Mesothelial cell of epicardium (in vitro differentiated cells): Measurements from ENCODE around the gene GRIA4. TPM values are rescaled to one million over a fixed set of nuclear protein-coding genes. Genes with fewer than 3 reads are reported as not detected.

ENCODE experiments used
- DNase-seq, 2 experiments: peaks; one replicate each; pipeline ENCODE4 v3.0.0; 2021; ENCODE audit warnings: low spot score in 2 of 2; ENCODE audit not compliant: unreplicated experiment in 2 of 2
- H3K27ac Mint-ChIP-seq: 2 replicates; pipeline ENCODE4 v1.8.0; 2021; ENCODE audit warnings: mixed read lengths
- H3K27me3 Mint-ChIP-seq: 2 replicates; pipeline ENCODE4 v1.8.0; 2021; ENCODE audit warnings: low read depth, mixed read lengths
- H3K36me3 Mint-ChIP-seq: 2 replicates; pipeline ENCODE4 v1.8.0; 2021; ENCODE audit warnings: mixed read lengths
- H3K4me1 Mint-ChIP-seq: 2 replicates; pipeline ENCODE4 v1.8.0; 2021; ENCODE audit warnings: mixed read lengths
- H3K4me3 Mint-ChIP-seq: 2 replicates; pipeline ENCODE4 v1.8.0; 2021; ENCODE audit warnings: mild to moderate bottlenecking, moderate library complexity, mixed read lengths
- H3K9me3 Mint-ChIP-seq: 2 replicates; pipeline ENCODE4 v1.8.0; 2021; ENCODE audit warnings: mixed read lengths
- total RNA-seq: library from RNA; stranded (reverse); gene quantifications from 3 replicates; pipeline ENCODE4 v1.2.1, GENCODE V29; 2021
- TF ChIP-seq, protein P1 (sequence below): fragments of 200-600 bp; sonication (generic); IDR thresholded peaks from one replicate; pipeline ENCODE4 v1.5.0; 2021; ENCODE audit warnings: antibody characterized with exemption; ENCODE audit not compliant: unreplicated experiment

GRIA4 gene
- total RNA-seq, 1 donor from 2014 or later = 156 TPM

DNA sequence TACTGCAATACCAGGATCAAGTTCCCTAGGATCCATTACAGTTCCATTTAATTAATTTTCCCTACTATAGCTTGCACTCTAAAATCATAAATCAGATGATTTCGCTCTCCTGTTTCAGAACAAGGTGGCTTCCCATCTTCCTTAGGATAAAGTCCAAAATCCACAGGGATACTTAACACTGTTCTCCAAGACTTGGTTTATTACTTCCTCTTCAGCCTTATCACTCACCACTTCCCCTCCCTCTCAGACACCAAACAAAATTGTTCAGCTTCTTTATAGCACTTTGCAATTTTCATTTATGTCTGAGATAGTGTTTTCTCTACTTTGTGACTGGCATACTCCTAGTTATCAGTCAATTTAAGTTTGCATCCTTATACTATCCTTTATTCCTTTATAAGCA is 124.6 kb downstream of the GRIA4 start:
- Mint-ChIP-seq H3K4me3 (no peak overlapping the region), H3K4me1 (peaks cover 5% of the 10 kb centered on the region), H3K9me3 (peaks cover 19% of the 10 kb centered on the region), H3K36me3 (peaks cover 18% of the 10 kb centered on the region), H3K27me3 (no peaks in the 10 kb centered on the region), H3K27ac (no peak overlapping the region)
- DNase-seq = no peak
- TF ChIP-seq, protein P1, sequence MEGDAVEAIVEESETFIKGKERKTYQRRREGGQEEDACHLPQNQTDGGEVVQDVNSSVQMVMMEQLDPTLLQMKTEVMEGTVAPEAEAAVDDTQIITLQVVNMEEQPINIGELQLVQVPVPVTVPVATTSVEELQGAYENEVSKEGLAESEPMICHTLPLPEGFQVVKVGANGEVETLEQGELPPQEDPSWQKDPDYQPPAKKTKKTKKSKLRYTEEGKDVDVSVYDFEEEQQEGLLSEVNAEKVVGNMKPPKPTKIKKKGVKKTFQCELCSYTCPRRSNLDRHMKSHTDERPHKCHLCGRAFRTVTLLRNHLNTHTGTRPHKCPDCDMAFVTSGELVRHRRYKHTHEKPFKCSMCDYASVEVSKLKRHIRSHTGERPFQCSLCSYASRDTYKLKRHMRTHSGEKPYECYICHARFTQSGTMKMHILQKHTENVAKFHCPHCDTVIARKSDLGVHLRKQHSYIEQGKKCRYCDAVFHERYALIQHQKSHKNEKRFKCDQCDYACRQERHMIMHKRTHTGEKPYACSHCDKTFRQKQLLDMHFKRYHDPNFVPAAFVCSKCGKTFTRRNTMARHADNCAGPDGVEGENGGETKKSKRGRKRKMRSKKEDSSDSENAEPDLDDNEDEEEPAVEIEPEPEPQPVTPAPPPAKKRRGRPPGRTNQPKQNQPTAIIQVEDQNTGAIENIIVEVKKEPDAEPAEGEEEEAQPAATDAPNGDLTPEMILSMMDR = no peak

DNA sequence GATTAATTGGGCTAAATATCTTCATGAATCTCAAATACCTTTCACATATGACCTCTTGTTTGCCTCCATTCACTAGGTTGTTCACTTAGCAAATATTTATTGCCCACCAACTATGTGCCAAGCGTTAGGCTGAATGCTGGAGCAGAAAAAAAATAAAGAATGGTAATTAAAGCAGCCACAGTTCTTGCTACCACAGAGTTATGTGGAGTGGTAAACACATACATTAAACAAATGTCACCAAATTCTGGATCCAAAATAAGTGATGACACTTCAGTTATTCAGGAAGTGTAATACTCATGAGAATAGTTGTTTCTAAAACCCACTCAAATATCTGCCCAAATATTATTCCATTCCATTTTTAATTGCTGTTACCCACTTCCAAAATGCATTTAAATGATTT is 128.4 kb downstream of the GRIA4 start:
- no peak overlapping the region for H3K4me3 Mint-ChIP-seq
- no peak overlapping the region for H3K27ac Mint-ChIP-seq
- H3K4me1 Mint-ChIP-seq = peaks cover 5% of the 10 kb centered on the region

DNA sequence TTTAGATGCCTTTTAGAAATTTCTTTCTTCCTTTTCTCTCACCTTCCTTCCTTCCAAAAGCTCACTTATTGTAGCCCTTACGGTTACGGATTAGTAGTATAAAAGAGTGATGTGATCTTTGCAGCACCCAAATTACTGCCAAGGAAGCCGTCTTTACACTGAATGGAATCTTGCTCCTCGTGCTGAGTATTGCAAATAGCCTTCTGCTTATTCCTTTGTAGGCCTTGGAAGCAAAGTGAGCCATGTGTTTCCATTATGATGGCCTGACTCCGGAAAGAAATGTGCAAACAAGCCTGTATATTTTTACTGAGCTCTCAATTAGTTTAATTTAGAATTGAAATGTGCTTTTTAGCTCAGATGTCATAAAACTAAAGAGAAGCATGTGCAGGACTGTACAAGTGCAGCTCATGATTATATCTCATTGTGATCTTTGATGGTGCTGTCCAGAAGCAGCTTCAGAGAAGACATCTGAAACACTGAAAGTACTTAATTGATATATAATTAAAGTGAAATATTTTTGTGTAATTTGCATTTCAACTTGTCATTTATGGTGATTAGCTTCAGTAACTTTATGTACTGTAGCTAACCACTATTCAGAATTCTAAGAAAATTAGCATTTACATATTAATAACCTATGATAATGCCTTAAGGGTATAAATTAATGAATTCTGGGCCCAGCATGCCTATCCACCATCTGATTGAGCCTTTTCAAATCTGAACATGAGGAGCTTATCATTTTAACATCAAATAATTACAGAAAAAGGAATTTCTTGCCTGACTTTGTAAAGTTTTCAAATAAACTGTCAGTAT is 129.3 kb downstream of the GRIA4 start:
- H3K36me3 Mint-ChIP-seq = peaks cover 14% of the 10 kb centered on the region
- DNase-seq = no peak

More for the DNA sequence above, 128.4 kb downstream of the GRIA4 start:
- TF ChIP-seq, protein P1 = no peak
- DNase-seq = no peak
- no peaks in the 10 kb centered on the region for H3K27me3 Mint-ChIP-seq
- H3K36me3 Mint-ChIP-seq = peaks cover 7% of the 10 kb centered on the region
- no peaks in the 10 kb centered on the region for H3K9me3 Mint-ChIP-seq

DNA sequence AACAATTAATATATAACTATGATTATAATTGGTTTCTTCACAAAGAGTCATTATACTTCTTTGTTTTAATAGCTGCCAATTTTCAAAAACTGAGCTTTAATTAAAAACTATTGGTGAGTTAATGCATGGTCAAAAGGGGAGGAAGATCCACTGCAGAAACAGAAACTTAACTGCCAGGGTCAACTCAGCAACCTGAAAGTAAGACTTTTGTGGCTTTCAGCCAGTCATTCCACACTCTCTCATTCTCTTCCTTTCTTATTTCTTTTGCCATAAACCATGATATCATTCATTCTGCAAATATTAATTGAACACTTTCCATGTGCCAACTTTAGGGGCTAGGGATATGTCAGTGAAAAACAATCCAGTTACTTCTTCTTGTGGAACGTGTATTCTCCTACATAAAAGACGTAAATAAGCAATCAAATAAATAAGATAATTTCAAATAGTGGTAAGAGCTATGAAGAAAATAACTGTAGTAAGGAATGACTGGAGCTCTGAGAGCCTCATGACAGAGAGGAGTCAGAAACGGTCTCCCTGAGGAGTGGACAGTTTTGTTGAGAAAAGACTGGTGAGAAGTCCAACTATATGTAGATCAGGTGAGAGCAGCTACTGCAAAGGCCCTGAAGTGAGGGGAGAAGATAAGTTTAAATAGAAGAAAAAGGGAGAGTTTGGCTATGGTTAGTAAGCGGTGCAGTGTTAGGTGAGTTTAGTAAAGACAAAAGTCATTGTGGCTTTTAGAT is 130.5 kb downstream of the GRIA4 start:
- Mint-ChIP-seq H3K27ac (no peak overlapping the region), H3K4me3 (no peak overlapping the region), H3K36me3 (peaks cover 19% of the 10 kb centered on the region), H3K9me3 (peaks cover 2% of the 10 kb centered on the region), H3K4me1 (peaks cover 3% of the 10 kb centered on the region), H3K27me3 (no peaks in the 10 kb centered on the region)
- TF ChIP-seq, protein P1 = no peak
- DNase-seq = no peak

More for the DNA sequence above, 129.3 kb downstream of the GRIA4 start:
- no peaks in the 10 kb centered on the region for H3K9me3 Mint-ChIP-seq
- H3K27ac Mint-ChIP-seq = no peak overlapping the region
- TF ChIP-seq, protein P1 = no peak
- no peak overlapping the region for H3K4me3 Mint-ChIP-seq
- no peaks in the 10 kb centered on the region for H3K27me3 Mint-ChIP-seq
- H3K4me1 Mint-ChIP-seq = peaks cover 5% of the 10 kb centered on the region

DNA sequence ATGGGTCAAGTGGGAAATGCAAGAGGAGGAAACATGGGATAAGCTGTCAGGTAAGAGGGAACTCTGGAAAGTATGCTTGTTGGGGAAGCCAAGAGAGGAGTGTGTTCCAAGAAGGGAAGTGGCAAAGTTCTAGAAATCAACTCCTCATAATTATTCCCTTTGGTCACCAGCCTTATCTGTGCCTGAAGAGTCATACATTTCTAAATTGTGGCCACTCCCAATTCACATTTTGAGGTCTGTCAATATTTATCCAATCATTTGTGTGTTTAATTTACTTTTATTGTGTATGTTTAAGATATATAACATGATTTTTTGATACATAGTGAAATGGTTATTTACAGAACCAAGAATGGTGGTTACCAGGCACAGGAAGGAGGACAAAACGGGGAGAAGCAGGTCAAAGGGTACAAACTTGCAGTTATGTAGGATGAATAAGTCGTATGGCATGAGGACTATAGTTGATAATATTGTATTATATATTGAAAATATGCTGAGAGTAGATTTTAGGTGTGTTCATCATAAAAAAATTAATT is 131.7 kb downstream of the GRIA4 start:
- Mint-ChIP-seq H3K9me3 (peaks cover 3% of the 10 kb centered on the region), H3K36me3 (peaks cover 26% of the 10 kb centered on the region), H3K27ac (no peak overlapping the region), H3K27me3 (no peaks in the 10 kb centered on the region), H3K4me1 (peaks cover 3% of the 10 kb centered on the region), H3K4me3 (no peak overlapping the region)
- no peak for DNase-seq
- TF ChIP-seq, protein P1 = no peak
